Activated CD8-positive, alpha-beta memory T cell treated with anti-CD3 and anti-CD28 coated beads, Interleukin-2, amount 50 U/mL, for 4 hours (primary cell): Measurements from ENCODE around the gene GJC2.

ENCODE experiments used
- DNase-seq: peaks from one replicate; pipeline ENCODE4 v3.0.0-alpha.2; 2020

The GJC2 gene

DNA sequence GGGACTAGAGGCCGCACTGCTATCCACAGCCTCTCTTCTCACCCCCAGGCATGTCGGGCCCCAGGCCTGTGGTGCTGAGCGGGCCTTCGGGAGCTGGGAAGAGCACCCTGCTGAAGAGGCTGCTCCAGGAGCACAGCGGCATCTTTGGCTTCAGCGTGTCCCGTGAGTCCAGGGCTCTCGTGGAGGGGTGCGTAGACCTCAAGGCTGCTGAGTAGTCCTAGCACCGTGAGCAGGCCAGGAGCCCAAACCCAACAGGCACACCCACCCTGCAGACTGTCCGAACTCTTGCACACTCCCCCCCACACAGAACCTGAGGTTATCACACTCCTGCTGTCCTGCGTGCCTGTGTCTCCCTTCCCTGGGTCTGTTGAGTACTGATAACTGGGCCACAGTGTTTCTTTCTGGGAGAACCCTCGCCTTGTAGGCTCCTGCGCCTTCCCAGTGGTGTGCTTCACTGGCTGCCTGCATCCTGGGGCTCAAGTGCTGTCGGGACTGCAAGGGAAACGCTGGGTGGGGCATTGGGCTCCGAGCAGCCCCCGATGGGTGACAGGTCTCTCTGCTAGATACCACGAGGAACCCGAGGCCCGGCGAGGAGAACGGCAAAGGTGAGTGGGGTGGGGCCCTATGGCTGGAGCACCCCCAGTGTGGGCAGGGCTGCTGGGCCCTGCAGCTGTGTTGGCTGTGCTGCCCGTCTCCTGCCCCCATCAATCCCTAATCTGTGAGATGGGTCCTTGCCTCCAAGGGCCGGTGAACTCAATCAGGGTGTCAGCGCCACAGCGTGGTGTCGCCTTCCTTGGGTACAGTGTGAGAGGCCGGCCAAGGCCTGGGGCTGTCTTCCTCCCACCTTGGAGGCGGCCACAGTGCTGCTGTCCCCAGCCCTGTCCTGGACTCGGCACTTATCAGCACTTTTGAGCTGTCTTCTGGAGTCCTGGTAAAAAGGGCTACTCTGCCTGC is 4.0 kb upstream of the GJC2 start:
- peak; percentile 12 for DNase-seq

DNA sequence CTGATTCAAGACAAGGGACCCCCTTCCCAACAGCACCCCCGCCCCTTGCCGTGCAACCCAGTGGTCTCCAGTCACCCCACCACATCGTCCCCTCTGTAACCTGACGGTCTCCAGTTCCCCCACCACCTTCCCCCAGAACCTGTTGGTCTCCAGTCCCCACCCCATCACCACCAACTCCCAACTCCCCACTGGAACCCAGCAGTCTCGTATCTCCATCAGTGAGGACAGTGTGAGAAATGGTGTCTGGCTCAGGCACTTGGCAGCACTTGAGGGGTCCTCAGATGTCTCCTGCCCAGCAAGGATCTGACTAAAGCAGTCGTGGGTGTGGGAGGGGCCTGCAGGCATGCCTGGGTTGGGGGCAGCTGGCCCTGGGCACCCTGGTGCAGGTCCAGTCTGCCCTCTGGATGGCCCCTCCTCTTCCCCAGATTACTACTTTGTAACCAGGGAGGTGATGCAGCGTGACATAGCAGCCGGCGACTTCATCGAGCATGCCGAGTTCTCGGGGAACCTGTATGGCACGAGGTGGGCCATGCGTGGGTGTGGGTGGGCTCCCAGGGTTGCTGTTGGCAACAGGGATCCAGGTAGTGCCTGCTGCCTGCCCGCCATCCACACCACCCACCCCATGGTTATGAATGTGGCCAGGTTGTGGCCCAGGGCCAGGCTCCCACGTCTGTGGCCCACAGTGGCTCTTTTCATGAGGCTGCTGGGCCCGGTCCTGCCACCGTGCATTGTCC is 3.1 kb upstream of the GJC2 start:
- DNase-seq, result no peak

DNA sequence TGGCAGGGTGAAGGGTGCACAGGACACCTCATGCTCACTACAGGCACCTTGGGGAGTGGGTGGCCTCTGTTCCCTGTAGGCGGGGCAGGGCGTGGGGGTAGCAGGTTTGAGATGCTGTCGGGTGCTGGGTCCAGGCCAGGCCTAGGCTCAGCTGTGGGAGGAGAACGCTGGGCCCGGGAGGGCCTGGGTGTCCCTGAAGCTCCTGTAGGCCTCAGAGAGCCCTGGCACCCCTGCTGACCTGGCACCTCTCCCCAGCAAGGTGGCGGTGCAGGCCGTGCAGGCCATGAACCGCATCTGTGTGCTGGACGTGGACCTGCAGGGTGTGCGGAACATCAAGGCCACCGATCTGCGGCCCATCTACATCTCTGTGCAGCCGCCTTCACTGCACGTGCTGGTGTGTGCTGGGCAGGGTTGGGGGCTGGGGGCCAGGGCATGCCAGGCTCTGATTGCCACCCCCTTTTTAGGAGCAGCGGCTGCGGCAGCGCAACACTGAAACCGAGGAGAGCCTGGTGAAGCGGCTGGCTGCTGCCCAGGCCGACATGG is 2.5 kb upstream of the GJC2 start:
- peak; percentile 13 for DNase-seq

DNA sequence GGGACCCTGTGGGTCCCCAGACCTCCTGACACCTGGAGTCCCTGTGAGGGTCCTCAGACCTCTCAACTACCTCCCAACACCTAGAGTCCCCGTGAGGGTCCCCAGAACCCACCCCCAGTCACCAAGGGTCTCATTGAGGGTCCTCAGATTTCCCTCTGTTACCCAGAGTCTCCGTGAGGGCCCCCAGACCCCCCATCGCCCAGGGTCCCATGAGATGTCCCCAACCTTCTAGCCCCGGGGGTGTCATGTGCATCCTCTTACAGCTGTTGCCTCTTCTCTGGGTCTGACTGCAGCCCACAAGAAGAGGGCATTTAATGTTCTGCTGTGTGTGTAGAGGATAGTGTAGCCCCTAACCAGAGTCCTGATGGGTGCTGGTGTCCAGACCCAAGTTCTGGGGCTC is 2.0 kb upstream of the GJC2 start:
- DNase-seq, result no peak

DNA sequence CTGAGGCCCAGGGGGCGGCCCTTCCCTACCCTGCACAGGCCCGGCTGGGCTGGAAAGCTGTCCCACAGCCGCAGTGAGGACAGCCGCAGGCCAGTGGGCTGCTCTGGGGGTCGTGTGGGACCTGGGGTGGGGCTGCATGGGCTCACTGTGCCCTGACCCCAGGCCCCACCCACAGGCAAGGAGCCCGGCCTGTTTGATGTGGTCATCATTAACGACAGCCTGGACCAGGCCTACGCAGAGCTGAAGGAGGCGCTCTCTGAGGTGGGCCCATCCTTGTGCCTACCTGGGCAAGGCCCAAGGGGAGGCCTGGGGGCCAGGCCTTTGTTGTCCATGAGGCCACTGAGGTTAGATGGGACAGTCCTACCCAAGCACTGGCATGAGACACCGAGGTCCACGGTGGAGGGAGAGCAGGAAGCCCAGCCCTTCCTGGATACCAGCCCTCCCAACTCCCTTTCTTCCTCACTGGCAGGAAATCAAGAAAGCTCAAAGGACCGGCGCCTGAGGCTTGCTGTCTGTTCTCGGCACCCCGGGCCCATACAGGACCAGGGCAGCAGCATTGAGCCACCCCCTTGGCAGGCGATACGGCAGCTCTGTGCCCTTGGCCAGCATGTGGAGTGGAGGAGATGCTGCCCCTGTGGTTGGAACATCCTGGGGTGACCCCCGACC is 1.4 kb upstream of the GJC2 start:
- peak; percentile 11 for DNase-seq

DNA sequence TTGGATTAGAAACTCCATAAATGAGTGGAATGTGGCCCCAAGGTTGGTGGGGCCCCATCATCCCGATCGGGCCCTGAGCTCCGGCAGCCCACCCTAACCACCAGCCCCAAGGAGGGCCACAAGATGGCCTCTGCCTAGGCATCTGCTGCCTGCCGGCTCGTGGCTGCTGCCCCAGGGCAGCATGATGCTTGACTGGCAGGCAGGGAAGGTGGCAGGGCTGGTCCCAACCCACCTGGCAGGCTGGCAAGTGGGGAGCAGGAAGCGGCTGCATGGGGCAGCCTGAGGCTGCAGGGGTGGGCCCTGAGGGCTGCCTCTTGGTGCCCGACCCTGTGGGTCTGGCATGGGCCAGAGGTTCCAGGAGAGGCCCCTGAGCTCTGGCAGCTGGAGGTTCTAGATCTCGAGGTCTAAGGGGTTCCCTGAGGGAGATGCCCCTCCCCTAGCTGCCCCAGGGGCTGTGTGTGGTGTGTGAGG is 760 bp upstream of the GJC2 start:
- DNase-seq, result no peak

DNA sequence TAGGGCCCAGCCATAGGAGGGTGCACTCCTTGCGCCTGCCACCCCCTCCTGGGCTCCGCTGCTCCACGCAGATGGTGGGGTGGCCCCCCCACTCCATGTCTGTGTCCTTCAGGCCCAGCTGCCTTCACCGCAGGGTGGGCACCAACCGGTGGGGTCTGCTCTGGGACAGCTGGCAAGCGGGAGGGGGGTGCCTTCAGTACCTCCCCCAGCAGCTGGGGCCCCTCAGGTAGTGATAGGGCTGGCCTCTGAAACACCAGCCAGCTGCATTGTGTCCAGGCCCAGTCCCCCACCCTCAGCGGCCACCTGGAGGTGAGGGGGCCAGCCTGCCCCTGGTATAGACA is 360 bp downstream of the GJC2 start:
- no peak for DNase-seq

DNA sequence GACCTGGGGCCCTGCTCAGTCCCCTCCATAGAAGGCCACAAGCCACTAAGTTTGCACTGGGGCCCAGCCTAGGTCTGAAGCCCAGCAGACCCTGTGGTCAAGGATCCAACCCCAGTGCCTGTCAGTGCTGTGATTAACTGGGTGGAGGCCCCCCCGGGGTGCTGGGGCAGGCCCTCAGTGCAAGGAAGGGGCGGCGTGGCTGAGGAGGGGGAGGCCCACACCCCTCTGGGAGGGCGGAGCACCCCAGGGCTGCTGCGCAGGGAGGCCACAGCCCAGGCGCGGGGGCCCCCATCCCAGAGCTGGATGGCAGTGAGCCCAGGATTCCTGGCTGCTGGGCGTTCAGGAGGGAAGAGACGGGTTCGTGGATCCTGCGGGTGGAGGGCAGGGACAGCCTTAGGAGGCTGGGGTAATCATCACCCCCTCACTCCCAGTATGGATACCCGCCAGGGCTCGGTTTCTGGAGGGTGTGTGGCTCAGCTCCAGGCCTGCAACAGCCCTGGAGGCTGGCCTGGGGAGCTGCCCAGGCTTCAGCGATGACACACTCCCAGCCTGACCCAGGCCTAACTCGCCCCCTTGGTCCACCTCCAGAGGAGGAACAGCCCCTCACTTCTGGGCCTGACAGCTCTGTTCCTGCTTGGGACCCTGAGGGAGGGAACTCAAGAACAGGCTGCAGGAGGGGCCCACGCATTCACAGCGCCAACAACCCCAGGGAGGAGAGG is 890 bp downstream of the GJC2 start:
- peak; percentile 12 for DNase-seq

DNA sequence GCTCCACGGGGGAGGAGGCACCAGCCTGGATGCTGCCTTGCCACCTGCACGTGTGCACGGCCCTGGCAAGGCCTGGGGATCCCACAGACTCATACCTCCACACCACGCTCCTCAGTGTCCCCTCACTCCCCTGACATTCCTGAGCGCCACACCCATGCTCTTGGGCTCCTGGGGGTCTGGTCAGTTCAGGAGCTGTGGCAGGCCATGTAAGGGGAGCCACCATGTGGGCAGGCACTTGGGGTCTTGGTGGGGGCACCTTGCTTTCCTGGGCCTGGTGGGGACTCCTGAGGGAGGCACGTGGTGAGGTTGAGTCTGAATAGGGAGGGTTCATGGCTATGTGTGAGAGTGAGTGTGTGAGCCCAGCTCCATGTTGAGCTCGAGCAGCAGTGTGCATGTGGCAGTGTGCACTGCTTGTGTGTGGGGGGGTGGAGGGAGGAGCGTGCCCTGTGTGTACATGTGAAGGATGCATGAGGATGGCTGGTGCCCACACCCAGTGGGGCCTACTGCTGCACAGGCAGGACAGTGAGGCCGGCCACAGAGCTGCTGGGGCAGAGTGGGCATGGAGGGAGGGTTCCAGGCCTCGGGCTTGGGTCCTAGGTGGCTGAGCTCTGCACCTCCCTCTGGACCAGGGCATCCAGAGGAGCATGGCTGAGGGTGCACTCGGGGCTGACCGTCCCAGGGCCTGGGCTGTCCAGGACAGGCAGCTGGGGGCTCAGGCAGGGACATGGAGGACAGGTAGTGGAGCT is 1.6 kb downstream of the GJC2 start:
- DNase-seq, result peak; percentile 14

DNA sequence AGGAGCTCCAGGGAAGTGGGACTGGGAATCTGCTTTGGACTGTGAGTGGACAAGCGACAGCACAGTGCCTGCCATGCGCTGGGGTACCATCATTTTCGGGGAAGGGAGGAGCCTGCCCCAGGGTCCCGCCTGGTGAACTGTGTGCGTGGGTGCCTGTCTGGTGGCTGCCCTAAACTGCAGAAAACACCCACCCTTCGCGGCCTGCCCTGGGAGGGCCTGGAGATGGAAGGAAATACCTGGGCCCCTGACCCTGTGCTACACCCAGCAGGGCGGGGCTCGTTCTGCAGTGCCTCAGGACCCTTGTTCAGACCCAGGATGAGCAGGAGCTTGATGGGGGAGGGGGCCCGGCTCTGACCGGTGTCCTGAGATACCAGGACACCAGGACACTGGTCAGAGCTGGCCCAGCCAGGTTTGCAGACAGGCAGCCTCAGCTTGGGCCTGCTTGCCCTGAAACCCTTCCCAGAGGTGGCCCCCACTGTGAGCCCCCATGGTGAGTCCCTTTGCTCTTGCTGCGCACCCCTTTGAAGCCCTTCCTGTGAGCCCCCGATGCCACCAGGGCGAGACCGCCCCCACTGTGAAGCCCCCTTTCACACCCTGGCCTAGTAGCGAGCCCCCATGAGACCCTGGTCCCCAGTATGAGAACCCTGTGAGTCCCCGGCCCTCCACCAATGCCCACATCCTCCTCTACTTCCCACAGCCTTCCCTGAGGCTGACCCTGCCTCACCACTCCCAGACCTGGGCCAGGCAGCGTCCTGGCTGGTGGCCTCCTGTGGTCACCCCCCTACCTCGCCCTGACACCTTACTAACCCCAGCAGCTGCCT is 2.6 kb downstream of the GJC2 start:
- DNase-seq, result peak; percentile 11

DNA sequence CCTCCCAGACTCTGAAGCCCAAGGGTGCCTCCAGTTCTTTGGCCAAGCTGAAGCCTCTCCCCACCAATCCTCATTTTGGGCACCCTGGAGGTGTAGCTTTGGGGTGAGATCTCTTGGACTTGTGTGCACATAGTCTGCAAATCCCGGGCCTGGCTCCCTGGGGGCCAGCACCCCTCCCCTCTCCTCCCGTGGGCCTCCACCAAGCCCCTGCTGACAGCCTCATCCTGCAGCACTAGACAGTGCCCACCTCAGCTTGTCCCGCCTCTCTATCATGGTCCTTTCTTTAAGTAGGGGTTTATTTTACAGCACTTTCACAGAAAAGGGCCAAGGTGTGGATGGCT is 3.2 kb downstream of the GJC2 start:
- peak; percentile 12 for DNase-seq

DNA sequence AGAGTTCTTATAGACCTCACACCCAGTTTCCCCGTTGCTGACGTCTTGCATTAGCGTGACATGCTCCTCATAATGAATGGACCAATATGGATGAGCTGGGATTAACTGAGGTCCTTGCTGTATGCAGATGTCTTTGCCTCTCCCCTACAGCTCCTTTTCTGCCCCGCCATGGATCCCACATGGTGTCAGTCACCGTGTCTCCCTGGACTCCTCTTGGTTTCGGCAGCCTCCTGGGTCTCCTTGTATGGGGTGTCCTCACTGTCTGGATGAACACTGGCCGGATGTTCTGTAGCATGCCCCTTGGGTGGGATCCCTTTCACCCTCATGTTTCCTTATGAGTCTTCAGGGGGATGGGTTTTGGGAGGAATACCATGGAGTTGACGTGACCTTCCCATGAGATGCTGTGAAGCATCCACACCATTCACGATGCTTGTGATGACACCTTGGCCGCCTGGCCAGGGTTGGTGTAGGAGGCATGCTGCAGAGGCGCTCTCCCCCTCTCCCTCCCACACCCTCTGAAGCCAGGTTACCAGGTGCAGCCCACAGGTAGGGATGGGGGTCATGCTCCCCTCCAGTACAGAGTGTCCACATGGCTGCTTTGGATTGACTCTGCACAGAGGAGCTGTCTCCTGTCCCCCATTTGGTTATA is 4.4 kb downstream of the GJC2 start:
- DNase-seq, result peak; percentile 10

DNA sequence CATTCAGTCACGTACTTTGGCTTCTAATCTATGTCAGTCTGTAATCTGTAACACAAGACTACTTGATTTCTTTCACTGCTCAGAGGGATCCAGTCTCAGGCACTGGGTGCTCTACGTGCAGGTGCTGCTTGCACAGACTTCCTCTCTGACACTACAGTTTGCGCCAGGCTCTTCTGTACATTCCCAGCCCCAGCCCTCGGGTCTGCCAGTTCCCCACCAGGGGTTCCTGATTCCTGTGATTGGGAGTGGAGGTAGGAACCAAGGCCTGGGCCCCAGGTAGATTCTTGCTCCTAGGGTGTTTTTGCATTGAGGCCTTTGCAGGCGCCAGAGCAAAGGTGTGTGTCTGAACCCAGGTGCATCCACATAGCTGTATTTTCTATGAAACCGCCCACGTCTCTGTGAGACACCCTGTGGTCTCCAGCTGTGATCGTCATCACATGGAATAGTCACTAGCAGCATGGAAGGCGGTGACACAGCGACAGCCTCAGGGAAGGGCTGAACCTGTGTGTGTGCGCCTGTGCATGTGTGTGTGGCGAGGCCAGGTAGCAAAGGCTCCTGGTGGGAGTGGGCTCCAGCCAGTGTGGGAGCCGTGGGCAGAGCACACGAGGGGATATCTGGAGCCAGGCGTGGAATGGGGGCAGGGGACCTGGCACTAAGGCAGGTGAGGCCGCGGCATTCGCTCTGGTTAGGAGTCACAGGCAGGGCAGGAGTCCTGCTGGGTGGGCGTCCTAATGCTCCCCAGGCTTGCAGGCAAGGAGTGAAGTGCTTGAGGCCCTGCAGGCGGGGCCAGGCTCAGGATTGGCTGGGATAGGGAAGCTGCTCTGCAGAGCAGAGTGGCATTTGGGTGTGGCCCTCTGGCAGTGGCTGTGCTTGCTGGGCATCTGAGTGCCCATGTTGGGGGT is 5.2 kb downstream of the GJC2 start:
- DNase-seq, result peak; percentile 51

DNA sequence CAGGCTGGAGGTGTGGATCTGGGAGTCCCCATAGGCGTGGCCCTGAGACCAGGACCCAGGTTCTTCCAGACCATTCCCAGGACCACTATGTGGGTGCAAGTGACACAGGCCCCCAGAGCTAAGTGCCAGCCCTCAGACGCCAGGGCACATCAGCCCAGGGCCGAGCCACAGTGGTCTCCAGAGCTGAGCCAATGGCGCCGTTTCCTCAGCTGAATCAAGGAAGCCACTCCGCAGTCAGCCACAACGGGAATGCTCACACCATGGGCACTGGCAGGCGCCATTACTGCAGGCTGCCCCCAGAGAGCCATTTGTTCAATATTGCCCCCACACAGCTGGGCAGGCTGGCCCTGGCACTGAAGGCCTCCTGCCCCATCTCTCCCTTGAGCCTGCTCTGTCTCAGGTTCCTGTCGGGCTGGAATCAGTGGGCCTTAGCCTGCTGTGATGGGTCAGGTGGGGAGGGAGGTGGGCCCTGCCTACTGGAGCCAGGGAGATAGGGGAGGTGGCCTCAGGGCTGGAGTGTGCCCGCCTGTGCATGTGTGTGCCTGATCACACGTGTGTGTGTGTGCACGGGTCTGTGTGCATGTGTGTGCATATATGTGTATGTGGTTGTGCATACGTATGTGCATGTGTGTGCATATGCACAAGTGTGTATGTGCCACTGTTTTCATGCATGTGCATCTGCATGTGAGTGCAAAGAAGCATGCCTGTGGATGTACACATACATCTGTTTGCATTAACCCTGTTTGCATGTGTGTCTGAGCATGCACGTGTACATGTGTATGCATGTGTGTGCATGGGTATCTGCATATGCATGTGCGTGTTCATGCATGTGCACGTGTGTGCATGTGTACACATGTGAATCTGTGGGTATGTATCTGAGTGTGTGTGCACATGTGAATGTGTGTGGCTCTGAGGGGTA is 6.1 kb downstream of the GJC2 start:
- DNase-seq, result peak; percentile 11

DNA sequence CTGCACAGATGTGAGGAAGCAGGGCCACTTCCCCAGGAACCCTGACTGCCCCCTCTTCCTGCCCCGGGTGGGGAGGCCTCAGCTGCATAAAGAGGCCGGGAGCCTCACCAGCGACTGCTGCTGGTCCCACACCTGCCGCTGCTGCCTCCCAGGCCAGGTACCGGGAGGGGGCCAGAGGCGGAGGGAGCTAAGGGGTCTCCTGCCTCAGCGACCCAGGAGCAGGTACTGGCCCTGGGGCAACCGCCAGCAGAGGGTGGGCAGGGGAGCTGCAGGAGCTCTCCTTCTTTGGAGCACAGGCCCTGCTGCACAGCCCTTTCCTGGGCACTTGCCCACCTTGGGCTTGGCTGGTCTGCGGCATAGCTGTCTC is 6.8 kb downstream of the GJC2 start:
- peak; percentile 15 for DNase-seq

DNA sequence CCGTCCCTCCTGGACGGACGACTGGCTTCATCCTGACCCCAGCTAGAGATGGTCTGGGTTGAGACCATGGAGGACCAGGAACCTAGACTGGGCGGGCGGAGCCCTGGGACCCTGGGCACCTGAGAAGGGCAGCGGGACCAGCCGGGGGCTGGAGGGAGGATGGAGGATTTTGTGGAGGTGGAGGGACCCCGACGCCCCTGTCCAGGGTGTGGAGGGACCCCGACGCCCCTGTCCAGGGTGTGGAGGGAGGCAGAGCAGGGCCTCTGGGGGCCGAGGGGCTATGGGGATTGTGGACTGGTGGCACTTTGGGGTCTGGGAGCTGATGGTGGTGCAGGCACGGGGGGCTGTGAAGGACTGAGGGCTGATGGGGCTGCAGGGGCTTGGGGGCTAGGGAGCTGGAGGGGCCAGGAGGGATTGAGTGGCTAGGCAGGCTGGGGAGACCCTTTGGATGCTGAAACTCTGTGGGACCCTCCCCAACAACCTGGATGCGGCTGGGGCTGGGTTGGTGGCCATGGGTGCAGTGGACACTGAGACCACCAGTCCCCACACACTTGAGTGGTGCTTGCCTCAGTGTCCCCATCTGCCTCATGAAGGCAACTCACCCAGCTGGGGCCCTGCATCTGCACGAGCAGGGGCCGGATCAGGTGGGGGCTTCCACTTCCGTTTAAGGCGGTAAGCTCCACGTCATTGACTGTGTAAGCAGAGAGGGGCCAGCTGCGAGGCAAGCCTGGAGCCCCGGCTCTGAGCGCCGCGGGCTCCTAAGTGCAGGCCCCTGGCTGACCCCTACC is 7.4 kb downstream of the GJC2 start:
- DNase-seq, result no peak

DNA sequence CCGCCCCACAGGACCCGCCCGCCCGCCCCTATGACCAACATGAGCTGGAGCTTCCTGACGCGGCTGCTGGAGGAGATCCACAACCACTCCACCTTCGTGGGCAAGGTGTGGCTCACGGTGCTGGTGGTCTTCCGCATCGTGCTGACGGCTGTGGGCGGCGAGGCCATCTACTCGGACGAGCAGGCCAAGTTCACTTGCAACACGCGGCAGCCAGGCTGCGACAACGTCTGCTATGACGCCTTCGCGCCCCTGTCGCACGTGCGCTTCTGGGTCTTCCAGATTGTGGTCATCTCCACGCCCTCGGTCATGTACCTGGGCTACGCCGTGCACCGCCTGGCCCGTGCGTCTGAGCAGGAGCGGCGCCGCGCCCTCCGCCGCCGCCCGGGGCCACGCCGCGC is 8.0 kb downstream of the GJC2 start:
- no peak for DNase-seq
